ENCODE results near the gene PRKD2.

- TF ChIP-seq EZH2 (IDR thresholded peaks at IDR 0.05; ENCODE audit: low read depth) (no peak), CTCF (conservative IDR thresholded peaks at IDR 0.05) (no peak)
Observed at GRCh38 chr19:46724468-46724867, 7.6 kb upstream of the PRKD2 start.
